HCT116 (cell line): ENCODE data around the gene OGA. TPM values are rescaled to one million over a fixed set of nuclear protein-coding genes. Genes with fewer than 3 reads are reported as not detected.
A peak's percentile ranks its signal among the peaks of the same experiment; 100 is the strongest.

Experiments used
- ATAC-seq: fragments of 200-7000 bp; cut with Tn5 transposase; 2 replicates; pipeline ENCODE4 v1.9.1; 2020; ENCODE audit warnings: mild to moderate bottlenecking, moderate library complexity
- BruUV-seq: library from RNA; stranded (reverse); fragments of 400-500 nt; replicated peaks from 2 replicates; lab custom pipeline; 2021; lab: Mats Ljungman, UMichigan
- CTCF ChIA-PET: fragments of 300-600 bp; sonication (Branson Sonifier 250); formaldehyde crosslinking; loops from one replicate; lab custom pipeline; 2021; ENCODE audit warnings: antibody characterized with exemption; lab: Charles Lee
- POLR2A ChIA-PET: fragments of 300-600, 350-600 bp; sonication (Branson Sonifier 250); formaldehyde crosslinking; loops from one replicate; lab custom pipeline; 2021; ENCODE audit warnings: antibody characterized with exemption; lab: Charles Lee
- RAD21 ChIA-PET, 2 experiments: fragments of 300-600 bp; sonication (Branson Sonifier 250); formaldehyde crosslinking; loops; one replicate each; lab custom pipeline; 2023; ENCODE audit warnings: low total read pairs in 2 of 2; ENCODE audit not compliant: uncharacterized antibody in 2 of 2, unreplicated experiment in 2 of 2, low non-redundant PET in 1 of 2; lab: Charles Lee
- DNase-seq: peaks from one replicate; pipeline ENCODE4 v3.0.0-alpha.2; 2010; ENCODE audit warnings: low read depth, low spot score
- H2AFZ ChIP-seq: fragments of 200-600 bp; shearing (Covaris generic), sonication (generic); 2 replicates; pipeline ENCODE4 v1.6.1; 2017; ENCODE audit warnings: low read depth, mixed run types, mixed read lengths, antibody characterized with exemption, low read length; ENCODE audit not compliant: poor library complexity, severe bottlenecking
- H3K27ac ChIP-seq: 2 replicates; pipeline ENCODE4 v1.5.1; 2012; ENCODE audit warnings: low read depth, low read length
- H3K27me3 ChIP-seq: fragments of 200-600 bp; sonication (generic); 2 replicates; pipeline ENCODE4 v1.6.1; 2016; ENCODE audit warnings: mixed run types, low read length, mixed read lengths; ENCODE audit not compliant: insufficient read depth
- H3K36me3 ChIP-seq, 2 experiments: fragments of 200-500 bp in 1 of 2; fragments of 200-600 bp in 1 of 2; sonication (Bioruptor generic) in 1 of 2; sonication (generic) in 1 of 2; 2 replicates each; pipeline versions ENCODE4 v1.5.1 to v1.6.1; 2014 to 2016; ENCODE audit warnings: low read length in 2 of 2, inconsistent platforms in 1 of 2, mixed read lengths in 1 of 2, mixed run types in 1 of 2; ENCODE audit not compliant: insufficient read depth in 2 of 2, control insufficient read depth in 1 of 2
- H3K4me1 ChIP-seq, 2 experiments: fragments of 200-600 bp in 1 of 2; sonication (generic) in 1 of 2; 2 replicates each; pipeline versions ENCODE4 v1.5.1 to v1.6.1; 2012 to 2017; ENCODE audit warnings: low read length in 2 of 2, inconsistent platforms in 1 of 2, mild to moderate bottlenecking in 1 of 2, mixed read lengths in 1 of 2, mixed run types in 1 of 2, moderate library complexity in 1 of 2; ENCODE audit not compliant: insufficient read depth in 2 of 2, control insufficient read depth in 1 of 2
- H3K4me2 ChIP-seq: fragments of 200-600 bp; sonication (generic); 2 replicates; pipeline ENCODE4 v1.6.1; 2017; ENCODE audit warnings: mixed run types, low read length, mixed read lengths
- H3K4me3 ChIP-seq, 2 experiments: fragments of 200-600 bp in 1 of 2; sonication (generic) in 1 of 2; replicated peaks in 1 of 2; 2 replicates each; pipeline ENCODE4 v1.5.1; 2011 to 2016; ENCODE audit warnings: low read length in 2 of 2, control low read depth in 1 of 2, low read depth in 1 of 2, mild to moderate bottlenecking in 1 of 2, mixed read lengths in 1 of 2, mixed run types in 1 of 2
- H3K79me2 ChIP-seq: fragments of 200-600 bp; sonication (generic); 2 replicates; pipeline ENCODE4 v1.6.1; 2017; ENCODE audit warnings: mild to moderate bottlenecking, mixed run types, low read length, moderate library complexity, mixed read lengths; ENCODE audit not compliant: insufficient read depth
- H3K9ac ChIP-seq: fragments of 200-600 bp; sonication (generic); 2 replicates; pipeline ENCODE4 v1.6.1; 2016; ENCODE audit warnings: low read length, mixed read lengths
- H3K9me2 ChIP-seq: fragments of 200-600 bp; sonication (generic), shearing (Covaris generic); 2 replicates; pipeline ENCODE4 v1.6.1; 2017; ENCODE audit warnings: mixed run types, mild to moderate bottlenecking, moderate library complexity; ENCODE audit not compliant: insufficient read depth
- H3K9me3 ChIP-seq, 2 experiments: fragments of 200-500 bp in 1 of 2; fragments of 200-600 bp in 1 of 2; sonication (Bioruptor generic) in 1 of 2; sonication (generic) in 1 of 2; 2 replicates each; pipeline ENCODE4 v1.6.1; 2014 to 2017; ENCODE audit warnings: low read length in 2 of 2, mixed read lengths in 2 of 2, inconsistent platforms in 1 of 2, low read depth in 1 of 2, mild to moderate bottlenecking in 1 of 2, mixed run types in 1 of 2, moderate library complexity in 1 of 2; ENCODE audit not compliant: control insufficient read depth in 1 of 2, insufficient read depth in 1 of 2
- H4K20me1 ChIP-seq: fragments of 200-600 bp; sonication (generic), shearing (Covaris generic); 2 replicates; pipeline ENCODE4 v1.6.1; 2017; ENCODE audit warnings: mixed run types, mild to moderate bottlenecking, moderate library complexity; ENCODE audit not compliant: insufficient read depth
- EGR1 ChIP-seq: IDR thresholded peaks from 2 replicates; pipeline ENCODE4 v1.6.1; 2012; ENCODE audit warnings: low read depth
- ELF1 ChIP-seq: IDR thresholded peaks from 2 replicates; pipeline ENCODE4 v1.6.1; 2012; ENCODE audit warnings: low read depth, borderline replicate concordance
- RAD21 ChIP-seq: IDR thresholded peaks from 2 replicates; pipeline ENCODE4 v1.6.1; 2012; ENCODE audit warnings: low read depth, mild to moderate bottlenecking
- ZFX ChIP-seq: fragments of 450-650 bp; IDR thresholded peaks from 2 replicates; pipeline ENCODE4 v1.6.1; 2017
- intact Hi-C: fragments of 100-400 bp; cut with micrococcal nuclease; formaldehyde crosslinking; loops from 2 replicates; pipeline ENCODE4 v1.10.0; 2022
- total RNA-seq: library from RNA; stranded (reverse); gene quantifications from one replicate; pipeline ENCODE4 v1.2.1, GENCODE V29; 2021; ENCODE audit not compliant: unreplicated experiment
- TF ChIP-seq, protein P1 (sequence below), 3 experiments: fragments of 200-600 bp in 1 of 3; sonication (generic) in 1 of 3; IDR thresholded peaks in 2 of 3; conservative IDR thresholded peaks in 1 of 3; 2 replicates each; pipeline ENCODE4 v1.5.1; 2012 to 2017; ENCODE audit warnings: low read depth in 2 of 3, low read length in 2 of 3, antibody characterized with exemption in 1 of 3, borderline replicate concordance in 1 of 3, control low read depth in 1 of 3, mild to moderate bottlenecking in 1 of 3, mixed read lengths in 1 of 3, mixed run types in 1 of 3, moderate library complexity in 1 of 3; ENCODE audit not compliant: insufficient read depth in 1 of 3

Gene OGA
- total RNA-seq, 1 experiment from 2014 or later = 127 TPM

DNA sequence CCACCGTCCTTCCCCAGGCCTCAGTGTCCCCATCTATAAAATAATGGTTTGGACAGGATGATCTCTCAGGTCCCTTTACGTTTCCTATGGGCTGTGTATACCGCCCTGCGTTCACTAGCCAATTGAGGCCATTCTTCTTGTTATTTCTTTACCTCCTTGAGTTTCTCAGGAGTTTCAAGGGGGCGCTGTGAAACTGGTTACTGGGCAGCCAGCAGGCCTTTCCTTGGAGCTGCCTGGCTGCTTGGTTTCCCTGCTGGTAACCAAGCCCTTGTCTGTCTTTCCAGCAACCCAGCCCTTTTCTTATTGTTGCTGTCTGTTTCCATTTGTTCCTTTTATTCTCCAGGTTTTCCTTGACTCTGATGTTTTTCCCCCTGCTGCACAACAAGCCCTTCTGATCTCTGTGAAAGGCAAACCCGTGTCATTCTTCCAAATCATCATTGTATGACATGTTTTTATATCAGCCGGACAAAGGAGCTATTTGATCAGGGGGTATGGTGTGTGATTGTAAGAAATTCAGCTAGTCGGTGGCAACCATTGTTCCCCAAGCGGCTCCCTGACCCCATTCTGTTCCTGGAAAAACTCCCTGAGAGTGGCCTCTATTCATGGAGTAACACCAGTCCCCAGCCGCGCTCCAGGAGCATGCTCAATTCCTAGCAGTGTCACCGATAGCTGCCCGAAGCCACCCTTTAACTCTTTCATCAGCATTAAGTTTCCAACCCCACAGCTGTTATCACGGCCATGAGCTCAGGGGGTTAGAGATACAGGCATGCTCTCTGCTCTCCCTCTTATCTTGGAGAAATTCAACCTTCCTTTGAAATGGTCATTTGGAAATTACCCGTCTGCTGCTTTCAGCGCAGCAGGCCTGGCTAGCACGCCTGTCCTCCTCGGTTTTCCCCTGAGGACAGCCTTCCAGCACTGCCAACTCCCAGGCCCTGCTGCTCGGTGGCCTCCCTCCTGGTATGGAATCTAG, 68.9 kb downstream of the OGA start:
- no peak overlapping the region for H3K27ac ChIP-seq
- ChIA-PET POLR2A (no interaction called here), CTCF (interaction anchor here (1.3 kb wide), 1 partner anchor 147 kb away, joined by 5 read pairs; no protein-coding TSS in a partner anchor)

More for the DNA sequence above, 68.9 kb downstream of the OGA start:
- no peaks in the 10 kb centered on the region for H3K9me3 ChIP-seq
- H3K4me3 ChIP-seq = no peak overlapping the region
- intact Hi-C loops = no loop called here
- H3K4me1 ChIP-seq = no peaks in the 10 kb centered on the region
- ATAC-seq (peak; percentile 83), DNase-seq (peak; percentile 10)
- H3K79me2 ChIP-seq = no peaks in the 10 kb centered on the region
- H3K36me3 ChIP-seq = no peaks in the 10 kb centered on the region
- H3K27me3 ChIP-seq = no peaks in the 10 kb centered on the region; the same call in 1 of the 2 replicates
- H3K9me2 ChIP-seq = no peaks in the 10 kb centered on the region
- TF ChIP-seq EGR1 (no peak), ELF1 (no peak), RAD21 (peak; percentile 45), ZFX (0 out of 2 replicates have a peak, but pooled peaks have one; percentile 14)
- TF ChIP-seq, protein P1, sequence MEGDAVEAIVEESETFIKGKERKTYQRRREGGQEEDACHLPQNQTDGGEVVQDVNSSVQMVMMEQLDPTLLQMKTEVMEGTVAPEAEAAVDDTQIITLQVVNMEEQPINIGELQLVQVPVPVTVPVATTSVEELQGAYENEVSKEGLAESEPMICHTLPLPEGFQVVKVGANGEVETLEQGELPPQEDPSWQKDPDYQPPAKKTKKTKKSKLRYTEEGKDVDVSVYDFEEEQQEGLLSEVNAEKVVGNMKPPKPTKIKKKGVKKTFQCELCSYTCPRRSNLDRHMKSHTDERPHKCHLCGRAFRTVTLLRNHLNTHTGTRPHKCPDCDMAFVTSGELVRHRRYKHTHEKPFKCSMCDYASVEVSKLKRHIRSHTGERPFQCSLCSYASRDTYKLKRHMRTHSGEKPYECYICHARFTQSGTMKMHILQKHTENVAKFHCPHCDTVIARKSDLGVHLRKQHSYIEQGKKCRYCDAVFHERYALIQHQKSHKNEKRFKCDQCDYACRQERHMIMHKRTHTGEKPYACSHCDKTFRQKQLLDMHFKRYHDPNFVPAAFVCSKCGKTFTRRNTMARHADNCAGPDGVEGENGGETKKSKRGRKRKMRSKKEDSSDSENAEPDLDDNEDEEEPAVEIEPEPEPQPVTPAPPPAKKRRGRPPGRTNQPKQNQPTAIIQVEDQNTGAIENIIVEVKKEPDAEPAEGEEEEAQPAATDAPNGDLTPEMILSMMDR (IDR thresholded peaks at IDR 0.05 in 2 of 3, conservative IDR thresholded peaks at IDR 0.05 in 1 of 3; ENCODE audit: borderline replicate concordance in 1 of 3, insufficient read depth in 1 of 3, low read depth in 2 of 3, low read length in 2 of 3) = peak; percentile 40 to 49 (median 46); a peak in 5 of 6 replicates
- H4K20me1 ChIP-seq = no peaks in the 10 kb centered on the region
- H3K4me2 ChIP-seq = no peak overlapping the region
- RAD21 ChIA-PET = no interaction called here
- no peak overlapping the region for H3K9ac ChIP-seq
- H2AFZ ChIP-seq = no peak overlapping the region
- no TSS peak for BruUV-seq
